Spleen (tissue), 11 donors: ENCODE measurements around the gene ZC3H14. TPM values are rescaled to one million over a fixed set of nuclear protein-coding genes. Genes with fewer than 3 reads are reported as not detected.
A peak's percentile ranks its signal among the peaks of the same experiment; 100 is the strongest.

Experiments
- DNase-seq: peaks from one replicate; pipeline ENCODE4 v3.0.0-alpha.2; 2020
- H3K27ac ChIP-seq, 8 donors: fragments of 200-600 bp; sonication (generic) in 7 of 8; 1 replicate in 4 of 8; 2 replicates in 4 of 8; pipeline versions ENCODE4 v1.5.0 to v1.8.0; 2016 to 2021; ENCODE audit warnings: inconsistent platforms in 4 of 8, mild to moderate bottlenecking in 4 of 8, moderate library complexity in 1 of 8
- H3K27me3 ChIP-seq, 7 donors: fragments of 200-600 bp; sonication (generic) in 6 of 7; replicated peaks in 1 of 7; 1 replicate in 4 of 7; 2 replicates in 3 of 7; pipeline versions ENCODE4 v1.5.0 to v1.8.0; 2016 to 2021; ENCODE audit warnings: inconsistent platforms in 3 of 7, mild to moderate bottlenecking in 1 of 7
- H3K36me3 ChIP-seq, 6 donors: fragments of 200-600 bp; sonication (generic) in 5 of 6; 1 replicate in 4 of 6; 2 replicates in 2 of 6; pipeline versions ENCODE4 v1.5.0 to v1.8.0; 2016 to 2021; ENCODE audit warnings: inconsistent platforms in 2 of 6
- H3K4me1 ChIP-seq, 6 donors: fragments of 200-600 bp; sonication (generic) in 5 of 6; 1 replicate in 3 of 6; 2 replicates in 3 of 6; pipeline versions ENCODE4 v1.5.0 to v1.8.0; 2016 to 2021; ENCODE audit warnings: inconsistent platforms in 3 of 6
- H3K4me3 ChIP-seq, 8 donors: fragments of 200-600 bp; sonication (generic) in 7 of 8; 1 replicate in 4 of 8; 2 replicates in 4 of 8; pipeline versions ENCODE4 v1.5.0 to v1.8.0; 2016 to 2021; ENCODE audit warnings: inconsistent platforms in 4 of 8, mild to moderate bottlenecking in 4 of 8, moderate library complexity in 2 of 8
- H3K9me3 ChIP-seq, 8 donors: fragments of 200-600 bp; sonication (generic) in 7 of 8; 1 replicate in 4 of 8; 2 replicates in 4 of 8; pipeline versions ENCODE4 v1.5.0 to v1.8.0; 2016 to 2021; ENCODE audit warnings: inconsistent platforms in 4 of 8
- CTCF ChIP-seq, 11 experiments: fragments of 200-600 bp in 7 of 11; fragments of 450-650 bp in 4 of 11; sonication (generic) in 4 of 11; IDR thresholded peaks in 8 of 11; conservative IDR thresholded peaks in 3 of 11; 1 replicate in 7 of 11; 2 replicates in 4 of 11; pipeline versions ENCODE4 v1.4.0 to v1.8.0; 2016 to 2021; ENCODE audit warnings: antibody characterized with exemption in 11 of 11, inconsistent platforms in 4 of 11, mild to moderate bottlenecking in 1 of 11
- POLR2A ChIP-seq, 3 donors: fragments of 450-650 bp; IDR thresholded peaks; one replicate each; pipeline ENCODE4 v1.5.1; 2017; ENCODE audit warnings: antibody characterized with exemption in 3 of 3, mild to moderate bottlenecking in 1 of 3
- POLR2AphosphoS5 ChIP-seq, 3 donors: sonication (generic); formaldehyde crosslinking; IDR thresholded peaks; one replicate each; pipeline ENCODE4 v1.5.1; 2017; ENCODE audit warnings: antibody characterized with exemption in 3 of 3
- WGBS, 5 donors: extraction: QIAGEN DNeasy Blood & Tissue Kit in 3 of 5; methylation state at CpG; one replicate each; pipeline versions ENCODE4 v1.1.5 to v1.1.7; 2013 to 2018; 5-methylcytosine and 5-hydroxymethylcytosine counted together
- intact Hi-C: fragments of 100-400 bp; cut with DNase I; formaldehyde crosslinking; loops from one replicate; pipeline ENCODE4 v1.15.0; 2023; ENCODE audit warnings: low total_unique reads
- polyA plus RNA-seq, 3 donors: library from polyadenylated mRNA; stranded (reverse); fragments of 200-250 nt; gene quantifications; one replicate each; pipeline ENCODE4 v1.2.1, GENCODE V29; 2013
- total RNA-seq, 7 donors: library from RNA; depleted of rRNA in 3 of 7; stranded (reverse); fragments of >200 nt in 3 of 7; fragmentation: NEBNext Ultra II Directional in 4 of 7; extraction: Animal tissue kit (Norgen Biotek cat#: 25700) in 4 of 7; gene quantifications; one replicate each; pipeline versions ENCODE4 v1.1.0 to v1.2.1, GENCODE V29; 2016 to 2021
- donor health status: healthy with polysubstance abuse.
- donor health status: DM: no; HTN: no; CAD: no; lungs with moderate emphysema.
- donor health status: DM: no; HTN: no; CAD: no.
- donor health status: Bipolar disorder and iron deficiency.
- donor health status: healthy.
- donor health status: DM: no; HTN: no; CAD: no.
- donor health status: DM: yes; HTN: yes; CAD: no.

The ZC3H14 gene
- total and polyA plus RNA-seq, 10 donors = 12.6 to 78.5 (median 41.4) TPM

- Histone ChIP-seq H3K27me3 (no peaks in the 10 kb centered on the region), H3K9me3 (no peaks in the 10 kb centered on the region), H3K36me3 (peaks cover 0 to 93% (median 48%) of the 10 kb centered on the region in 6 donors), H3K4me1 (peaks cover 0 to 24% (median 15%) of the 10 kb centered on the region in 6 donors), H3K27ac (peak overlapping the region in 1 of 8 donors; percentile 37), H3K4me3 (no peak overlapping the region)
- intact Hi-C loops = no loop called here
- DNase-seq = no peak
- WGBS, 5 donors = 79 to 94% (median 83%) methylated on average over 4 of the region's 4 CpGs
- TF ChIP-seq CTCF (IDR thresholded peaks at IDR 0.05 in 8 of 11, conservative IDR thresholded peaks at IDR 0.05 in 3 of 11) (no peak), POLR2A (IDR thresholded peaks at IDR 0.05) (no peak), POLR2AphosphoS5 (IDR thresholded peaks at IDR 0.05) (no peak)
Measured at GRCh38 chr14:88612981-88613380, 50.1 kb downstream of the ZC3H14 start.

- Histone ChIP-seq H3K4me1 (peaks cover 0 to 24% (median 15%) of the 10 kb centered on the region in 6 donors), H3K9me3 (no peaks in the 10 kb centered on the region), H3K27ac (peak overlapping the region in 3 of 8 donors; percentile 16 to 37 (median 29)), H3K27me3 (no peaks in the 10 kb centered on the region), H3K4me3 (no peak overlapping the region), H3K36me3 (peaks cover 0 to 87% (median 43%) of the 10 kb centered on the region in 6 donors)
- TF ChIP-seq CTCF (IDR thresholded peaks at IDR 0.05 in 8 of 11, conservative IDR thresholded peaks at IDR 0.05 in 3 of 11) (no peak), POLR2A (IDR thresholded peaks at IDR 0.05) (no peak), POLR2AphosphoS5 (IDR thresholded peaks at IDR 0.05) (peak in 1 of 3 donors; percentile 13)
- intact Hi-C loops = no loop called here
- DNase-seq = no peak
- 32 to 53% (median 43%) methylated on average over 5 of the region's 5 CpGs for WGBS, 5 donors
Measured at GRCh38 chr14:88613552-88614010, 50.7 kb downstream of the ZC3H14 start.

GRCh38 chr14:88614218-88614907 lies 51.5 kb downstream of the ZC3H14 start:
- no peaks in the 10 kb centered on the region for H3K9me3 ChIP-seq
- DNase-seq = no peak
- H3K27me3 ChIP-seq = no peaks in the 10 kb centered on the region
- TF ChIP-seq CTCF (IDR thresholded peaks at IDR 0.05 in 8 of 11, conservative IDR thresholded peaks at IDR 0.05 in 3 of 11) = no peak
- TF ChIP-seq POLR2AphosphoS5 (IDR thresholded peaks at IDR 0.05) = no peak
- no peak for TF ChIP-seq POLR2A (IDR thresholded peaks at IDR 0.05)
- H3K36me3 ChIP-seq = peaks cover 0 to 79% (median 36%) of the 10 kb centered on the region in 6 donors
- intact Hi-C loops = no loop called here
- peaks cover 0 to 24% (median 15%) of the 10 kb centered on the region in 6 donors for H3K4me1 ChIP-seq
- 81 to 92% (median 85%) methylated on average over 3 of the region's 3 CpGs for WGBS, 5 donors
- H3K27ac ChIP-seq = peak overlapping the region in 3 of 8 donors; percentile 16 to 37 (median 29)
- H3K4me3 ChIP-seq = no peak overlapping the region

- H3K36me3 ChIP-seq = peaks cover 0 to 56% (median 13%) of the 10 kb centered on the region in 6 donors
Measured at GRCh38 chr14:88616697-88617096, 53.9 kb downstream of the ZC3H14 start.

More at GRCh38 chr14:88616697-88617096, 53.9 kb downstream of the ZC3H14 start:
- Histone ChIP-seq H3K4me3 (no peak overlapping the region), H3K4me1 (peaks cover 0 to 24% (median 15%) of the 10 kb centered on the region in 6 donors), H3K27me3 (no peaks in the 10 kb centered on the region), H3K9me3 (no peaks in the 10 kb centered on the region), H3K27ac (no peak overlapping the region)
- intact Hi-C loops = no loop called here
- 90 to 98% (median 95%) methylated on average over 1 of the region's 1 CpG for WGBS, 5 donors
- TF ChIP-seq POLR2AphosphoS5 (IDR thresholded peaks at IDR 0.05) = no peak
- TF ChIP-seq POLR2A (IDR thresholded peaks at IDR 0.05) = no peak
- TF ChIP-seq CTCF (IDR thresholded peaks at IDR 0.05 in 8 of 11, conservative IDR thresholded peaks at IDR 0.05 in 3 of 11) = no peak
- no peak for DNase-seq
